Right renal pelvis (tissue), 4 donors: ENCODE results near the gene METRN. TPM values are rescaled to one million over a fixed set of nuclear protein-coding genes. Genes with fewer than 3 reads are reported as not detected.
"Not testable (repeated sequence)": the region's sequence is repeated elsewhere in the genome, so short reads cannot be mapped to it uniquely, and the experiment has no call there.

Source experiments
- DNase-seq, 4 donors: peaks; one replicate each; pipeline ENCODE4 v3.0.0-alpha.2; 2013; ENCODE audit warnings: low read depth in 4 of 4, low spot score in 3 of 4, missing footprints in 1 of 4
- polyA plus RNA-seq, 4 donors: library from polyadenylated mRNA; unstranded; fragments of 120-200 nt; gene quantifications; one replicate each; pipeline ENCODE4 v1.2.1, GENCODE V29; 2013; ENCODE audit not compliant: insufficient read length in 4 of 4

The METRN gene
- polyA plus RNA-seq, 4 donors, result 5.8 to 17.0 (median 9.3) TPM

DNA sequence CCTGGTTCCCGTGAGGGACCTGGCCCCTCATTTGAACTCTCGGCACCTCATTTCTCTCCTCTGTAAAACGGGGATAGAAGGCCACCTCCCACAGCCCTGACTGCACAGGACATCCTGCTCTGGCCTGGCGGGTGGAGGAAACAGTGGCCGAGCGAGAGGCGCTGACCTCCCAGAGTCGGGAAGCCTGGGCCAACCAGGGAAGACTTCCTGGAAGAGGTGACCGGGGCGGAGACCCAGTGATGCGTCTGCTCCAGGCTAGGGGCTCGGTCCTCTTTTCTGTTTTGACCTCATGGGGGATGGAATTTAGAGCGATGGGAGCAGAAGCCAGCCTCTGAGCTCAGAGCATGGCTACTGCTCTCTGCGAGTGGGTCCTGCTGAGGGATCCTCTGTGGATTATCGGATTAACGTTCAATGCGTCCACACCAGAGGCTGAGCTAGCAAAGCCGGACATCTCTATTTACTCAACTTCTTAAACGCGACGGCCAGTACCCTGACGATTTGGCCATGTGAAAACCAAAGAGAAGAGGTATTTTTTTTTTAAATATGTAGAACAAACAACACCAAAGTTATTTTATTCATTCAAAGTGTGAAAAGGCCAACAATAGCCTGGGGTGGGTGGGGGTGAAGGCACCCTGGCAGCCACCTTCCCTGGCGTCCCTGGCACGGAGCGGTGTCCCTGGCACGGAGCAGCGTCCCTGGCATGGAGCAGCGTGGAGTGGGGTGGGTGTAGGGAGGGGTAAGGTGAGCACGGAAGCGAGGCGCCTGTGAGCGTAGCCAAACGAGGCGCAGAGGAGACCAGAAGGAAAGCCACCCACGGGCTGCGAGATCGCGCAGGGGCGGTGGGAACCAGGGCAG, 36.5 kb downstream of the METRN start:
- DNase-seq, result no peak

DNA sequence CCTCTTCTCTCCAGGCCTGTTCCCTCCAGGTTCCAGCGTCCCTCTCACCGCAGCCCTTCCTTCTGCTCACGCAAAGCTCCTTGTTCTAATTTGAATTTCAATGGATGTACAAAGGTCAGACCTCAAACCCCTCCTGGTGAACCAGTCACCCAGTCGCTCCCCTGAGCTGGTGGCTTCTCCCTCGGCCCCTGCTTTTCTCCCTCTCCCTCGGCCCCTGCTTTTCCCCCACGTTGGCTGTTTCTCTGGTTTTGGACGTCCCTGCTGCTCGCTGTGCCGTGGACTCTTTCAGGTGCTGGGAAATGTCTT, 37.0 kb downstream of the METRN start:
- DNase-seq, result no peak

DNA sequence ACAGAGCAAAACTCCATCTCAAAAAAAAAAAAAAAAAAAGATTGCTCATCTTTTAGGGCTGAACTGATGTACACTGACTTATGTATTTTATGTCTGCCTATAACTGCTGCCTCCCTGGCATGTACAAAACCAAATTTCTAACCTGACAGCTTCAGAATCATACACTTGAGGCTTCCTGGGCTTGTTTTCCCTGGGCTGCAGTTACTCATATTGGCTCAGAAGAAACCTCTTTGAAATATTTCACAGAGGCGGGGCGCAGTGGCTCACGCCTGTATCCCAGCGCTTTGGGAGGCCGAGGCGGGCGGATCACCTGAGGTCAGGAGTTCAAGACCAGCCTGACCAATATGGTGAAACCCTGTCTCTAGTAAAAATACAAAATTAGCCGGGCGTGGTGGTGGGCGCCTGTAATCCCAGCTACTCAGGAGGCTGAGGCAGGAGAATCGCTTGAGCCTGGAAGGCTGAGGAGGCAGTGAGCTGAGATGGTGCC, 39.2 kb downstream of the METRN start:
- DNase-seq, result not testable (repeated sequence)

DNA sequence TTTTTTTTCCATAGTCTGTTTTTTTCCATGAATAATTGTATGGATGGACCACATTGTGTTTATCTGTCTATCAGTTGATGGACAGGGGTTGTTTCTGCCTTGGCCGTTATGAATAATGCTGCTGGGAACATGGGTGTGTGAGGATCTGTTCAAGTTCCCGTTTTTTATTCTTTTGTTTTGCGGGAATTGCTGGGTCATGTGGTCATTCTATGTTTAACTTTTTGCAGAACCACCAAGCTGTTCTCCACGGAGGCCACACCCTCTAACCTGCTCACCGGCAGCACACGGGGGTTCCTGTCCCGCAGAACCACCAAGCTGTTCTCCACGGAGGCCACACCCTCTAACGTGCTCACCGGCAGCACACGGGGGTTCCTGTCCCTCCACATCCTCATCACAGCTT, 39.7 kb downstream of the METRN start:
- no peak for DNase-seq

DNA sequence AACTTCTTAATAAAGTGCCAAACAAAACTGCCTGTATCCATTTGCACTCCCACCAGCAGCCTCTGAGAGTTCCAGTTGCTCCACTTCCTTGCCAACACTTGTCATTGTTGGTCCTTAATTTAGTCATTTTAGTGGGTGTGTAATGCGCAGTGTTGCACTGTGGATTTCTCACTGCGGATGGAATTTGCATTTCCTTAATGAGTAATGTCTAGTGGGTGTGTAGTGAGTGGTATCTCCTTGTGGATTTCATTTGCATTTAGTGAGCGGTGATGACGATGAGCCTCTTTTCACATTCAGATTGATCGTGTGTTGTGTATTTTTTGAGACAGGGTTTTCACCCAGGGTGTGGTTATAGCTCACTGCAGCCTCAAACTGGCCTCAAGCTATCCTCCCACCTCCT, 41.5 kb downstream of the METRN start:
- no peak for DNase-seq

DNA sequence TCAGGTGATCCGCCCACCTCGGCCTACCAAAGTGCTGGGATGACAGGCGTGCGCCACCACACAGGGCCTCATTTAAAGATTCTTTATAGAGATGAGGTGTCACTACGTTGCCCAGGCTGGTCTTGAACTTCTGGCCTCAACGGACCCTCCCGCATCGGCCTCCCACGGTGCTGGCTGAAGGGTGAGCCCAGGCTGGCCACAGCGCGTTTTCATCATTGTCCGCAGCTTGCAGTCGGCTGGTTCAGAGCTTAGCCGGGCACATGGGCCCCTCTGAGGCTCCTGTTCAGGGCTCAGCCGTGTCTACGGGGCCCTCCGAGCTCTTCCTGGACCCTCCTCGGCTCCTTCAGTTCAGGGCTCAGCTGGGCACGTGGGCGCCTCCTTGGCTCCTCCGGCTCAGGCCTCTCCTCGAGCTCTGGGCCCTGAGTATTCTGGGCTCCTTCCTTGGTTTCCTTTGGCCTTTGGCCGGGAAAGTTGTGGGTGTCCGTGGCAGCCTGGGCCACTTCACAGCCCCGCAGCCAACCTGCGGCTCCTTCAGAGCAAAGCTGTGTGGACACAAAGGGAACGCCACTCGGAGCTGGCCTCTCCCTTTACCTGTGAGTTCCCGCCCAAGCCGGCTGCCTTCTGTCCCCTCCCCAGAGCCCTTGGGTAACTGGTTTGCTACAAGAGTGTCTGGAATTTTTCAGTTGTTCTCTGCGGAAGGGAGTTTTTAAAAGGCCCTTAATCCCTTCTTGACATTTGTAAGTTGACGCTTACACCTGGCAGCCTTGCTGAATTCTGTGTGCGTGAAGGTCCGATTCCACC, 44.4 kb downstream of the METRN start:
- DNase-seq, result no peak

DNA sequence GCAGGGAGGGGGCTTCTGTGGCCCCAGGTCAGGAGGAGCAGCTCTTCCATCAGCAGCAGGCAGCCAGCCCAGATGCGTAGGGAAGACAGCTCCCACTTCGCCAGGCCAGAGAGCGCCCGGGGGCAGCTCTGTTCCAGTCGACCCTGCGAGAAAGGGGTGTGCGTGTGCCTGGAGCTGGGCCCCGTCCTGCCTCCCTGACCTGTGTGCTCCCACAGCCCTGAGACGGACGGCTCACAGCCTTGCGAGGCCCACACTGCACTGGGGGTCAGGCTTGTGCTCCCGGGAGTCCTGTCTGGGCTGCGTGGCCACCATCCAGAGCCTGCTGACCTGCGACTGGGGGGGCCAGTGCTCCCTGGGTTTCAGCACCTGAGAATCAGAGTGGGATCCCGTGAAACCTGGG, 45.1 kb downstream of the METRN start:
- no peak for DNase-seq

DNA sequence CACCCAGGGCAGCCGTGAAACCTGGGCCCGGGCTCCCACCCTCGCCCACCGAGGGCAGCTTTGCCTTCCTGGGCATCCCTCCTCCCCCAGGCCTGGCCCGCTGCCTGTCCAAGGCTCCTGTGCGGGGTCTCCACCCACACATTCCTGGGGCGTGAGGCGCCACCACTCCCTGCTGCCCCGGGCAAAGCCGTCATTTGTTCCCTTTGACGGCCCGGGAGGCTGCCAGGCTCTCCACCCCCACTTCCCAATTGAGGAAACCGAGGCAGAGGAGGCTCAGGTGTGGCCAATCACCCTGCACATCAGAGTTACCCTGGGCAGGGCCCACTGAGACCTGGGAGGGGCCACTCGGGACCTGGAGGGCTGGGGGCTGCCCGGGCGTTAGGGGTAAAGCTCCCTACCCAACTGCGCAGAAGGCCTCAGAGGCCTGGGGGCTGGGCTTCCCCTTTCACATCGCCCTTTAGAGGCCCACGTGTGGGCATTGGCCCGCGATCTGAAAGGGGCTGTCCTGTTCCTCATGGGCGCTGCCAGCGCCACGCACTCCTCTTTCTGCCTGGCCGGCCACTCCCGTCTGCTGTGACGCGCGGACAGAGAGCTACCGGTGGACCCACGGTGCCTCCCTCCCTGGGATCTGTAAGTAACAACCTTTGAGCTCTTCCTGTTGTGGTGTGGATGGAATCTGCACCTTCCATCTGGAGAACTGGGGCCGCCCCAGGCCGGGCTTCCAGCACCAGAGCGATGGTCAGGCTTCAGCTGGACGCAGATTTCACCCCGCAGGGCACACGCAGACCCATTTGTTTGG, 45.8 kb downstream of the METRN start, which contains the start of gene MSLN:
Gene MSLN (plus strand): TSS at position 190 of the 799 bp plus-strand sequence. CDS start 1,947 bp downstream, outside the sequence.
- DNase-seq, result no peak

DNA sequence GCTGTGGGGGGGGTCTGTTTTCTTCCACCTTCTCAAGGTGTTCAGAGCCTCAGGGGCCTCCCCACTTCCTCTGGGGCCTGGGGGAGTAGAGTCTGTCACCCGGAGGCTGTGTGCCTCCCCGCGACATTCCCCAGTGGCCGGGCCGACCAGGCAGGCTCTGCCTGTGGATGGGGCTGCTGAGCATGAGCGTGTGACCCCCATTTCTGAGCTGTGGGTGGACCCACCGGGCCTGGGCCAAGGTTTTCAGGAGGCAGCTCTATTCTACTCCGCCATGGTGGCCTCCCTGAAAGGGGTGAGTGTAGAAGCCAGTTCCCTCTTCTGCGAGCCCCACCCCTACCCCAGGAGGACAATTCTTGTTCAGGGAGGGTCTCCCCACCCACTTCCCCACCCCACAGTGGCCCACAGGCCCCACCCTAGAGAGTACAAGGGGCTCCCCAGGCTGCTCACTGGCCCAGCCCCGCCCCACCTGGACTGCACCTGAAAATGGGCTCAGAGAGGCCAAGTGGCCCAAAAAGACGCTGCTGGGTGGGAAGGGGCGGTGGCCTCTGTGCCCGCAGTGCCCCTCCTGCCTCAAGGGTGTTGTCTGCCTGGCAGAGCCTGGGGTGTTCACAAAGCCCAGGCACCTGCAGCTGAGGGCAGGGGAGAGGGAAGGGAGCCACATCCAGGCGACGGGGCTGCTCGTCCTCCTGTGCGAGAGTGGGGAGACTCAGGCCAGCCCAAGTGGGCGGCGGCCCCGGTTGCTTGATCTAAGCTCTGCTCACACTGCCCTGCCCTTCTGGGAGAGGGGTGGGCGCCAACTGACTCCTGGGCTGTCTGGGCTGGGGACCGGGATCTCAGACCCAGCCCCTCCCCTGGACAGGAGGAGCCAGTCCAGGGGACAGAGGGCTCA, 47.0 kb downstream of the METRN start:
- no peak for DNase-seq

DNA sequence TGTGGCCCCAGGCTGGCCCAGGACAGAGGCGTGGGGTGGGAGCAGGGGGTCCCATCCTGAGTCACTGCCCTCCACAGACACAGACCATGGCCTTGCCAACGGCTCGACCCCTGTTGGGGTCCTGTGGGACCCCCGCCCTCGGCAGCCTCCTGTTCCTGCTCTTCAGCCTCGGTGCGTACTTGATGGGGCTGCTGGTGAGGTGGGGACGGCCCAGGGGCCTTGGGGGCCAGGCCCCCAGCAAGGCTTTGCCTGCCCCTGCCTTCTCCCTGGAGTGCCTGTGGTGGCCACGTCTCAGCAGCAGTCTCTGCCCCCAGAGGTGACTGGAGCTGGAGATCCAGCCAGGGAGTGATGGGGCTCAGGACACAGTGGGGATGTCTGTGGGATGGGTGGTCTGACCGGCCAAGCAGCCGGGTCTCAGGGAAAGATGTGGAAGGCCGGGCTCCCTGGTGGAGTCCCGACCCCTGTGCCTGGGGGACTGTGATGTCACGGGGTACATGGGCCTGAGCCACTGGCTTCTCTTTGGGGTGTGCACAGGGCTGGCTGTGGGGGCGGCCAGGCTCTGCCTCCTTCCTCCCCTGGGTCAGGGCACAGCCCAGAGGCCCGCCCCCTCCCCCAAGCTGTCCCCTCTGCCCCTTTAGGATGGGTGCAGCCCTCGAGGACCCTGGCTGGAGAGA, 47.8 kb downstream of the METRN start:
- no peak for DNase-seq

DNA sequence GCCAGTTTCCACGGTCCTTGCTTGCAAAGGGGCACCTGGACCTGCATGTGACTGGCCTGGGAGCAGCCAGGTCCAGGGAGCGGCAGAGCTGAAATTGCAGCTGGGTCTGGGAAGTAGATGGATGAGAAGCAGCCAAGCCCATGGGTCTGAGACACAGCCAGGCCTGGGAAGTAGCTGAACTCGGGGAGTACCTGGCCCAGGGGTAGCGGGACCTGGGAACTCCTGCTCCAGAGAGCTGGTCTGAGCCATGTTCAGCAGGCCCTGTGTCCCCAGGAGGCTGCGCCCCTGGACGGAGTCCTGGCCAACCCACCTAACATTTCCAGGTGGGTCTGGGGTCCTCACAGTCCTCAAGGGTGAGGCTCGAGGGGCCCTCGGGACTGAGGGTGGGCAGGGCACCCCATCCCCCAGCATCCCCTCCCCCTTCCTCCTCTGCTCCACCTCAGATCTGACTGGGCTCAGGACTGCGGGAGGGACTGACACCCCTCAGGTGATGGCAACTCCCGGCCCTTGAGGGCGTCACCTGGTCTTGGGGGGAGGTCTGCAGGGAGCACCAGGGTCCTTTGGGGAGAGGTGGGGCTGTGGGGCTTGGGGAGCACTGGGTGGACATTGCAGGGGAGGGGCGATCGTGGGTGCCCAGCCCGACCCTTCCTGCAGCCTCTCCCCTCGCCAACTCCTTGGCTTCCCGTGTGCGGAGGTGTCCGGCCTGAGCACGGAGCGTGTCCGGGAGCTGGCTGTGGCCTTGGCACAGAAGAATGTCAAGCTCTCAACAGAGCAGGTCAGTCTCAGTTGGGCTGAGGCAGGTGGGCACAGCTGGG, 48.7 kb downstream of the METRN start:
- no peak for DNase-seq

DNA sequence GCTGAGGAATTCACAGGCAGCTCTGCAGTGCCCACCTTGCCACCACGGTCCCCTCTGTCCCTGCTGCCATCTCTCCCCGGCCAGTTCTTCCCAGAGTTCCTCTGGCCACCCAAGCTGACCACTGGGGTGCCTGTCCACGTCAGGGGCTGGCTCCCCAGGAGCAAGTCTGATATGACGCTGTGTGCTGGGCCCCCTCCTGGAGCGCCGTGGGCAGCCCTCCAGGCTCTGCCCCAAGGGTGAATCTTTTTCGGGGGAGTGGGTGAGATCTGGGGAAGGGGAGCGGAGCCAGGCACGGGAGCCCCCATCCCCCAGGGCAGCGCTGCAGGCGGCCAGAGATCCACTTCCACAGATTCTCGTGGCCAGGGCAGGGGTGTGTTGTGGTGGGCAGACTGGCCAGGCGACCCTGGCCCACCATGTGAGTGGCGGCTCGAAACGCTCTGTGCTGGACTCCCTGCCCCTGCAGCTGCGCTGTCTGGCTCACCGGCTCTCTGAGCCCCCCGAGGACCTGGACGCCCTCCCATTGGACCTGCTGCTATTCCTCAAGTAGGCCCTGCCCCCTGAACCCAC, 49.3 kb downstream of the METRN start:
- DNase-seq, result no peak

DNA sequence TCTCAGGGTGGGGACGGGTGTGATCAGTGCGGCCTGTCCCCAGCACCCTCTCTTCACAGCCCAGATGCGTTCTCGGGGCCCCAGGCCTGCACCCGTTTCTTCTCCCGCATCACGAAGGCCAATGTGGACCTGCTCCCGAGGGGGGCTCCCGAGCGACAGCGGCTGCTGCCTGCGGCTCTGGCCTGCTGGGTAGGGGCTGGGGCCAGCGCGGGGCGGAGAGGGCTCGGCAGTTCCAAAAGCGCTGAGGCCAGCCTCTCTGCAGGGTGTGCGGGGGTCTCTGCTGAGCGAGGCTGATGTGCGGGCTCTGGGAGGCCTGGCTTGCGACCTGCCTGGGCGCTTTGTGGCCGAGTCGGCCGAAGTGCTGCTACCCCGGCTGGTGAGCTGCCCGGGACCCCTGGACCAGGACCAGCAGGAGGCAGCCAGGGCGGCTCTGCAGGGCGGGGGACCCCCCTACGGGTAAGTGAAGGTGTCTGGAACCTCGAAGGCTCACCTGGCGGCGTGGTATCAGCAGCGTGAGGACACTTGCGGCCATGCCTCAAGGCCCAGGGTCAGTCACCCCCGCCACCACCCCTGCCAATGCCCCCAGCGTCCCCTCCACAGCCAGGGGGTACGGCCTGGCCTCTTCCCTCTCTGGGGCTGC, 50.0 kb downstream of the METRN start:
- DNase-seq, result no peak

DNA sequence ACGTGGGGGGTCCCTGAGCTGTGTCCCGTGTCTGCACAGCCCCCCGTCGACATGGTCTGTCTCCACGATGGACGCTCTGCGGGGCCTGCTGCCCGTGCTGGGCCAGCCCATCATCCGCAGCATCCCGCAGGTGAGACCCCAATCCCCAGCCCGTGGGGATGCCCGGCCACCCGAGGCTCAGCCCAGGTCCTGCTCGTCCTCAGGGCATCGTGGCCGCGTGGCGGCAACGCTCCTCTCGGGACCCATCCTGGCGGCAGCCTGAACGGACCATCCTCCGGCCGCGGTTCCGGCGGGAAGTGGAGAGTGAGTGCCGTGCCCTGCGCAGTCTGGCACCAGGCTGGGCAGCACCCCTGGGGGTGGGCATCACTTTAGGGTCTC, 50.6 kb downstream of the METRN start:
- no peak for DNase-seq

DNA sequence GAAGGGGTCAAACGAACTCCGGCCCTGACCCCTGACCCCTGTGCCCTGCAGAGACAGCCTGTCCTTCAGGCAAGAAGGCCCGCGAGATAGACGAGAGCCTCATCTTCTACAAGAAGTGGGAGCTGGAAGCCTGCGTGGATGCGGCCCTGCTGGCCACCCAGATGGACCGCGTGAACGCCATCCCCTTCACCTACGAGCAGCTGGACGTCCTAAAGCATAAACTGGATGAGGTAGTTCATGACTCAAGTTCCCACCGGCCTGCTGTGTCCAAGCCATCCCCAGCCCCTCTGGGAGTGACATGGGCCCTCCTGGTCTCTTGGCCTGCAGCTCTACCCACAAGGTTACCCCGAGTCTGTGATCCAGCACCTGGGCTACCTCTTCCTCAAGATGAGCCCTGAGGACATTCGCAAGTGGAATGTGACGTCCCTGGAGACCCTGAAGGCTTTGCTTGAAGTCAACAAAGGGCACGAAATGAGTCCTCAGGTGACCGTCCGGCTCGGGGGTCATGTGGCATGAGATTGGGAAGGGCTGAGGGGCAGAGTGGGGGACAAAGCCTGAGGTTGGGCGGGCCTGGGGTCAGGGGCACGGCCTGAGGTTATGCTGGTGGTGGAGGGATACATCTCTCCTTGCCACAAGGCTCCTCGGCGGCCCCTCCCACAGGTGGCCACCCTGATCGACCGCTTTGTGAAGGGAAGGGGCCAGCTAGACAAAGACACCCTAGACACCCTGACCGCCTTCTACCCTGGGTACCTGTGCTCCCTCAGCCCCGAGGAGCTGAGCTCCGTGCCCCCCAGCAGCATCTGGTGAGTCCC, 51.3 kb downstream of the METRN start:
- no peak for DNase-seq

DNA sequence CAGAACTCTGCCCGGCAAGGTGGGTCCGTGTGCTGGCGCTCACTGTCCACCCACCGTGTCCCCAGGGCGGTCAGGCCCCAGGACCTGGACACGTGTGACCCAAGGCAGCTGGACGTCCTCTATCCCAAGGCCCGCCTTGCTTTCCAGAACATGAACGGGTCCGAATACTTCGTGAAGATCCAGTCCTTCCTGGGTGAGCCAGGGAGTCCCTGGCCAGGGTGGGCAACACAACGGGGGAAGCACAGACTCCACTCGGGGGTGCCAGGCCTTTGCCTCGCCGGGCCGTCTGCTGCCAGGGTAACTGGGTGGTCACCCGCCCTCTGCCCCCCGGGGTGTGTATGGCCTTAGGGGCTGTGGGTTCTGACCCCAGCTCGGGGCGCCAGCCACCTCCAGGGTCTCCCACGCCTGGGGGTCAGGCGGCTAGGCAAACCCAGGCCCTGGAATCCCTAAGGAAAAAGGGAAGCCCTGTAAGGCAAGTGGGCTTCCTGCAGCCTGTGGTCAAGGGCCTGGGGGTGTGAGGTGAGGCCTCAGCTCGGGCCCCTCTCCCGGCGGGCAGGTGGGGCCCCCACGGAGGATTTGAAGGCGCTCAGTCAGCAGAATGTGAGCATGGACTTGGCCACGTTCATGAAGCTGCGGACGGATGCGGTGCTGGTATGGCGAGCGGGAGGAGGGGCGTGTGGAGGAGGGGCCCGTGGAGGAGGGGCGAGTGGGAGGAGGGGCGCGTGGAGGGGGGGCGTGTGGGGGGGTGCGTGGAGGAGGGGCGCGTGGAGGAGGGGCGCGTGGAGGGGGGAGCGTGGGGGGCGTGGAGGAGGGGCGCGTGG, 52.1 kb downstream of the METRN start:
- DNase-seq, result no peak
